Measurements from ENCODE around the gene PRKCH. TPM values are rescaled to one million over a fixed set of nuclear protein-coding genes. Genes with fewer than 3 reads are reported as not detected.
A peak's percentile ranks its signal among the peaks of the same experiment; 100 is the strongest.

PRKCH gene
- total and polyA plus RNA-seq, 3 experiments from 2014 or later = 165 to 369 (median 166) TPM

- Histone ChIP-seq H3K4me1 (ENCODE audit: insufficient read depth, low read length) (peaks cover 71% of the 10 kb centered on the region), H3K27ac (ENCODE audit: low read depth, low read length) (no peak overlapping the region), H3K4me3 (ENCODE audit: low read length) (no peak overlapping the region), H3K9me3 (ENCODE audit: low read length) (no peaks in the 10 kb centered on the region), H3K36me3 (ENCODE audit: insufficient read depth, low read length) (no peaks in the 10 kb centered on the region), H3K27me3 (ENCODE audit: insufficient read depth, low read length, poor library complexity, severe bottlenecking) (no peaks in the 10 kb centered on the region)
- Mint-ChIP-seq H3K9me3 (peaks cover 0 to 2% (median 0%) of the 10 kb centered on the region in 5 donors), H3K27ac (peak overlapping the region; percentile 72 to 90 (median 82)), H3K4me1 (peaks cover 30 to 88% (median 60%) of the 10 kb centered on the region in 3 donors), H3K36me3 (peaks cover 4 to 49% (median 13%) of the 10 kb centered on the region in 3 donors), H3K27me3 (no peaks in the 10 kb centered on the region), H3K4me3 (peak overlapping the region in 5 of 7 donors; percentile 4 to 59 (median 42))
- ChIA-PET CTCF (no interaction called here), POLR2A (no interaction called here)
- DNase-seq = no peak
Observed at GRCh38 chr14:61426048-61426447, 104.7 kb downstream of the PRKCH start.

GRCh38 chr14:61428261-61428660, 106.9 kb downstream of the PRKCH start:
- ChIA-PET CTCF (interaction anchor here (1.2 to 1.4 kb wide), 4 partner anchors 8 to 132 kb away, joined by 3 to 5 read pairs (median 3); no protein-coding TSS in a partner anchor), POLR2A (no interaction called here)
- DNase-seq = no peak
- peaks cover 0 to 2% of the 10 kb centered on the region in 2 donors for H3K27me3 Mint-ChIP-seq
- no peaks in the 10 kb centered on the region for H3K36me3 ChIP-seq (ENCODE audit: insufficient read depth, low read length)
- H3K4me3 Mint-ChIP-seq = peak overlapping the region in 6 of 7 donors; percentile 3 to 62 (median 44)
- no peaks in the 10 kb centered on the region for H3K9me3 ChIP-seq (ENCODE audit: low read length)
- no peak overlapping the region for H3K27ac ChIP-seq (ENCODE audit: low read depth, low read length)
- H3K4me1 Mint-ChIP-seq = peaks cover 52 to 88% (median 82%) of the 10 kb centered on the region in 3 donors
- peak overlapping the region; percentile 11 to 86 (median 78) for H3K27ac Mint-ChIP-seq
- peaks cover 72% of the 10 kb centered on the region for H3K4me1 ChIP-seq (ENCODE audit: insufficient read depth, low read length)
- peaks cover 4 to 48% (median 13%) of the 10 kb centered on the region in 3 donors for H3K36me3 Mint-ChIP-seq
- H3K27me3 ChIP-seq (ENCODE audit: insufficient read depth, low read length, poor library complexity, severe bottlenecking) = no peaks in the 10 kb centered on the region
- H3K4me3 ChIP-seq (ENCODE audit: low read length) = no peak overlapping the region
- peaks cover 0 to 6% (median 0%) of the 10 kb centered on the region in 5 donors for H3K9me3 Mint-ChIP-seq

- ChIA-PET CTCF (interaction anchor here (1.4 kb wide), 1 partner anchor 133 kb away, joined by 3 read pairs; no protein-coding TSS in a partner anchor), POLR2A (no interaction called here)
- no peaks in the 10 kb centered on the region for H3K27me3 ChIP-seq (ENCODE audit: insufficient read depth, low read length, poor library complexity, severe bottlenecking)
- Mint-ChIP-seq H3K36me3 (peaks cover 4 to 47% (median 9%) of the 10 kb centered on the region in 3 donors), H3K4me1 (peaks cover 63 to 93% (median 90%) of the 10 kb centered on the region in 3 donors), H3K27me3 (peaks cover 0 to 2% of the 10 kb centered on the region in 2 donors), H3K4me3 (peak overlapping the region in 3 of 7 donors; percentile 7 to 45 (median 12)), H3K9me3 (peaks cover 0 to 6% (median 0%) of the 10 kb centered on the region in 5 donors), H3K27ac (peak overlapping the region in 7 of 8 donors; percentile 52 to 86 (median 78))
- peaks cover 2% of the 10 kb centered on the region for H3K36me3 ChIP-seq (ENCODE audit: insufficient read depth, low read length)
- H3K4me1 ChIP-seq (ENCODE audit: insufficient read depth, low read length) = peaks cover 74% of the 10 kb centered on the region
- H3K27ac ChIP-seq (ENCODE audit: low read depth, low read length) = no peak overlapping the region
- DNase-seq = no peak
- no peaks in the 10 kb centered on the region for H3K9me3 ChIP-seq (ENCODE audit: low read length)
- H3K4me3 ChIP-seq (ENCODE audit: low read length) = no peak overlapping the region
Observed at GRCh38 chr14:61429316-61429715, 107.9 kb downstream of the PRKCH start.

GRCh38 chr14:61430066-61430757, 108.8 kb downstream of the PRKCH start:
- Histone ChIP-seq H3K27me3 (ENCODE audit: insufficient read depth, low read length, poor library complexity, severe bottlenecking) (no peaks in the 10 kb centered on the region), H3K36me3 (ENCODE audit: insufficient read depth, low read length) (peaks cover 6% of the 10 kb centered on the region), H3K9me3 (ENCODE audit: low read length) (no peaks in the 10 kb centered on the region), H3K4me1 (ENCODE audit: insufficient read depth, low read length) (peaks cover 78% of the 10 kb centered on the region), H3K4me3 (ENCODE audit: low read length) (no peak overlapping the region), H3K27ac (ENCODE audit: low read depth, low read length) (no peak overlapping the region)
- H3K9me3 Mint-ChIP-seq = peaks cover 0 to 6% (median 0%) of the 10 kb centered on the region in 5 donors
- DNase-seq = no peak
- H3K27ac Mint-ChIP-seq = peak overlapping the region; percentile 61 to 86 (median 80)
- ChIA-PET POLR2A (no interaction called here), CTCF (interaction anchor here (1.3 kb wide), 1 partner anchor 36 kb away, joined by 3 read pairs; no protein-coding TSS in a partner anchor)
- H3K4me1 Mint-ChIP-seq = peaks cover 72 to 98% (median 92%) of the 10 kb centered on the region in 3 donors
- peak overlapping the region in 5 of 7 donors; percentile 1 to 59 (median 18) for H3K4me3 Mint-ChIP-seq
- peaks cover 4 to 51% (median 9%) of the 10 kb centered on the region in 3 donors for H3K36me3 Mint-ChIP-seq
- H3K27me3 Mint-ChIP-seq = peaks cover 0 to 2% of the 10 kb centered on the region in 2 donors

- Histone ChIP-seq H3K9me3 (ENCODE audit: low read length) (no peaks in the 10 kb centered on the region), H3K27ac (ENCODE audit: low read depth, low read length) (no peak overlapping the region), H3K4me3 (ENCODE audit: low read length) (no peak overlapping the region), H3K27me3 (ENCODE audit: insufficient read depth, low read length, poor library complexity, severe bottlenecking) (no peaks in the 10 kb centered on the region), H3K4me1 (ENCODE audit: insufficient read depth, low read length) (peaks cover 91% of the 10 kb centered on the region), H3K36me3 (ENCODE audit: insufficient read depth, low read length) (peaks cover 6% of the 10 kb centered on the region)
- peaks cover 0 to 50% (median 12%) of the 10 kb centered on the region in 3 donors for H3K36me3 Mint-ChIP-seq
- H3K27me3 Mint-ChIP-seq = peaks cover 0 to 2% of the 10 kb centered on the region in 2 donors
- CTCF ChIA-PET = interaction anchor here (1.1 to 2.8 kb wide), 5 partner anchors 12 to 111 kb away, joined by 3 to 8 read pairs (median 6); partner anchors contain the start of gene PRKCH
- H3K4me3 Mint-ChIP-seq = peak overlapping the region; percentile 29 to 71 (median 65)
- H3K4me1 Mint-ChIP-seq = peaks cover 95 to 99% (median 99%) of the 10 kb centered on the region in 3 donors
- H3K27ac Mint-ChIP-seq = peak overlapping the region; percentile 17 to 96 (median 87)
- POLR2A ChIA-PET = interaction anchor here (0.6 to 1.3 kb wide), 7 partner anchors 8 to 310 kb away, joined by 3 to 8 read pairs (median 5); partner anchors contain the start of gene PRKCH
- no peak for DNase-seq
- H3K9me3 Mint-ChIP-seq = peaks cover 0 to 6% (median 0%) of the 10 kb centered on the region in 5 donors
Observed at GRCh38 chr14:61433169-61433568, 111.8 kb downstream of the PRKCH start.

GRCh38 chr14:61433828-61434227, 112.4 kb downstream of the PRKCH start:
- Mint-ChIP-seq H3K36me3 (peaks cover 0 to 49% (median 12%) of the 10 kb centered on the region in 3 donors), H3K27ac (peak overlapping the region in 7 of 8 donors; percentile 17 to 89 (median 87)), H3K27me3 (peaks cover 0 to 2% of the 10 kb centered on the region in 2 donors), H3K9me3 (peaks cover 0 to 6% (median 0%) of the 10 kb centered on the region in 5 donors), H3K4me1 (peaks cover 95 to 99% (median 99%) of the 10 kb centered on the region in 3 donors), H3K4me3 (peak overlapping the region in 6 of 7 donors; percentile 6 to 71 (median 66))
- ChIA-PET CTCF (interaction anchor here (2.8 kb wide), 1 partner anchor 112 kb away, joined by 8 read pairs; the partner anchor contains the start of gene PRKCH), POLR2A (interaction anchor here (0.5 to 1.3 kb wide), 2 partner anchors 20 to 38 kb away, joined by 3 to 5 read pairs; no protein-coding TSS in a partner anchor)
- no peaks in the 10 kb centered on the region for H3K27me3 ChIP-seq (ENCODE audit: insufficient read depth, low read length, poor library complexity, severe bottlenecking)
- no peak for DNase-seq
- no peak overlapping the region for H3K4me3 ChIP-seq (ENCODE audit: low read length)
- peaks cover 91% of the 10 kb centered on the region for H3K4me1 ChIP-seq (ENCODE audit: insufficient read depth, low read length)
- no peaks in the 10 kb centered on the region for H3K9me3 ChIP-seq (ENCODE audit: low read length)
- H3K27ac ChIP-seq (ENCODE audit: low read depth, low read length) = no peak overlapping the region
- peaks cover 6% of the 10 kb centered on the region for H3K36me3 ChIP-seq (ENCODE audit: insufficient read depth, low read length)

- H3K27ac Mint-ChIP-seq = peak overlapping the region in 7 of 8 donors; percentile 17 to 89 (median 87)
- peaks cover 0 to 6% (median 0%) of the 10 kb centered on the region in 5 donors for H3K9me3 Mint-ChIP-seq
- Histone ChIP-seq H3K36me3 (ENCODE audit: insufficient read depth, low read length) (peaks cover 6% of the 10 kb centered on the region), H3K4me3 (ENCODE audit: low read length) (no peak overlapping the region), H3K4me1 (ENCODE audit: insufficient read depth, low read length) (peaks cover 91% of the 10 kb centered on the region), H3K27ac (ENCODE audit: low read depth, low read length) (no peak overlapping the region), H3K9me3 (ENCODE audit: low read length) (no peaks in the 10 kb centered on the region), H3K27me3 (ENCODE audit: insufficient read depth, low read length, poor library complexity, severe bottlenecking) (no peaks in the 10 kb centered on the region)
- POLR2A ChIA-PET = interaction anchor here (0.5 kb wide), 1 partner anchor 20 kb away, joined by 3 read pairs; no protein-coding TSS in a partner anchor
- peaks cover 95 to 99% (median 99%) of the 10 kb centered on the region in 3 donors for H3K4me1 Mint-ChIP-seq
- CTCF ChIA-PET = interaction anchor here (1.5 kb wide), 1 partner anchor 154 kb away, joined by 3 read pairs; the partner anchor contains the start of gene TMEM30B
- H3K36me3 Mint-ChIP-seq = peaks cover 0 to 50% (median 13%) of the 10 kb centered on the region in 3 donors
- no peak for DNase-seq
- peaks cover 0 to 2% of the 10 kb centered on the region in 2 donors for H3K27me3 Mint-ChIP-seq
- H3K4me3 Mint-ChIP-seq = peak overlapping the region; percentile 0 to 43 (median 7)
Observed at GRCh38 chr14:61434311-61434710, 112.9 kb downstream of the PRKCH start.
